Activated CD4-positive, alpha-beta memory T cell treated with anti-CD3 and anti-CD28 coated beads for 36 hours (primary cell): ENCODE measurements around the gene APOC3. TPM values are rescaled to one million over a fixed set of nuclear protein-coding genes. Genes with fewer than 3 reads are reported as not detected.
"Not testable (repeated sequence)": the region's sequence is repeated elsewhere in the genome, so short reads cannot be mapped to it uniquely, and the experiment has no call there.

Experiments
- CTCF ChIA-PET: fragments of 350-600 bp; sonication (Branson Sonifier 250); formaldehyde crosslinking; loops from one replicate; lab custom pipeline; 2021; ENCODE audit warnings: antibody characterized with exemption, inconsistent platforms; lab: Charles Lee
- POLR2A ChIA-PET: fragments of 350-600 bp; sonication (Branson Sonifier 250); formaldehyde crosslinking; loops from one replicate; lab custom pipeline; 2021; ENCODE audit warnings: antibody characterized with exemption; lab: Charles Lee
- DNase-seq: peaks from one replicate; pipeline ENCODE4 v3.0.0-alpha.2; 2020
- H3K27ac Mint-ChIP-seq: one replicate; pipeline ENCODE4 v1.8.0; 2021; ENCODE audit warnings: mixed read lengths
- H3K27me3 Mint-ChIP-seq: one replicate; pipeline ENCODE4 v1.8.0; 2021; ENCODE audit warnings: mixed read lengths
- H3K36me3 Mint-ChIP-seq: one replicate; pipeline ENCODE4 v1.8.0; 2021; ENCODE audit warnings: mixed read lengths
- H3K4me1 Mint-ChIP-seq: one replicate; pipeline ENCODE4 v1.8.0; 2021; ENCODE audit warnings: low read depth, mixed read lengths
- H3K4me3 Mint-ChIP-seq: one replicate; pipeline ENCODE4 v1.8.0; 2021; ENCODE audit warnings: mild to moderate bottlenecking, mixed read lengths
- H3K9me3 Mint-ChIP-seq: one replicate; pipeline ENCODE4 v1.8.0; 2021; ENCODE audit warnings: mixed read lengths
- intact Hi-C: fragments of 100-400 bp; cut with micrococcal nuclease; formaldehyde crosslinking; loops from one replicate; pipeline ENCODE4 v1.15.1; 2023
- total RNA-seq, 2 experiments: library from RNA; stranded (reverse); gene quantifications; one replicate each; pipeline ENCODE4 v1.2.3, GENCODE V29; 2021

Gene APOC3
- total RNA-seq, 2 experiments from 2014 or later = not detected

DNA sequence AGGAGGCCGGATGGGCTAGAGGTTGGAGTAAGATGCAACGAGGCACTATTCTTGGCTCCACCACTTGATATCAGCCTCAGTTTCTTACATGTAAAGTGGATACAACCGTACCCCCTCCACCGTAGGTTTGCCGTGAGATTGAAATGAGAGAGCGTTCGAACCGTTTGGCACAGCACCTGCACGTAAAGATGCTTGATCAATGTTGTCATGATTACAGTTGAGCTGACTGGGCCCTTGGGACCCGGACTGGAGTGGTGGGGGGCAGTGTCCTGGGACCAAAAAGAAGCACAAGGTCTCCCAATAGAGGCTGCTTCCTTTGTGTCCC, 3.7 kb downstream of the APOC3 start:
- H3K9me3 Mint-ChIP-seq = no peaks in the 10 kb centered on the region
- H3K4me3 Mint-ChIP-seq = no peak overlapping the region
- DNase-seq = no peak
- intact Hi-C loops = no loop called here
- no peaks in the 10 kb centered on the region for H3K27me3 Mint-ChIP-seq
- POLR2A ChIA-PET = interaction anchor here (0.7 kb wide), 1 partner anchor 115 kb away, joined by 3 read pairs; no protein-coding TSS in a partner anchor
- H3K27ac Mint-ChIP-seq = no peak overlapping the region
- H3K36me3 Mint-ChIP-seq = no peaks in the 10 kb centered on the region
- CTCF ChIA-PET = interaction anchor here (2.0 kb wide), 1 partner anchor 43 kb away, joined by 11 read pairs; the partner anchor contains the start of gene APOA5
- peaks cover 12% of the 10 kb centered on the region for H3K4me1 Mint-ChIP-seq

DNA sequence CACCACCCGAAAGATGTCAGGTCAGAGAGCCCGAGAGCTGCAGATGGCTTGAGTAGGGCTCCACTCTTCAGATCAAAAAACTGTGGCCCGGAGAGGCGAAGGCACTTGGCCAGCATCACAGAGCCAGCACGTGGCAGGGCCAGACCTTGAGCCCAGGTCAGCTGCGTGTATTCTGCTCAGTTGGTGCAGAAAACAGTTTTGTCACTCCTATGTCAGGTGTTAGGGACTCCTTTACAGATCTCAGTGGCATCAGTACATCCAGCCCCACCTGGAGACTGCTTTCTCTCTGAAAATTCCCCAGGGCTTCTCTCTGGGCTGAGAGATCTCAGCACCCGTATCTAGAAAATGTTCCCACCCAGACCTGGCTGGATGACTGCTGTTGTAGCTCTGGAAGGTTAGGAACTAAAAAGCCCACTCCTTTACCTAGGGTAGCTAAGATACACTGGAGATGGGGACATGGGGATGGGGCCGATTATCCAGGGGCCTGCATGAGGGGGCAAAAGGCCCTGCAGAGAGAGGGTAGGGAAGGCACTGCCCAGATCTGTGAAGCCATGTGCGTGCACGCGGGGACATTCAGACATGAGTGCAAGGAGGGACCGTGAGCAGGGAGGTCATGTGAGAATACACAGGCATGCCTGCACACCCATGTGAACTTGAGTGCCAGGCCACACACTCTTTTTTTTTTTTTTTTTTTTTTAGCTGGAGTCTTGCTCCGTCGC, 4.3 kb downstream of the APOC3 start:
- no peak for DNase-seq
- Mint-ChIP-seq H3K9me3 (no peaks in the 10 kb centered on the region), H3K27ac (no peak overlapping the region), H3K36me3 (no peaks in the 10 kb centered on the region), H3K4me3 (no peak overlapping the region), H3K4me1 (peaks cover 12% of the 10 kb centered on the region), H3K27me3 (no peaks in the 10 kb centered on the region)
- intact Hi-C loops = no loop called here
- POLR2A ChIA-PET = interaction anchor here (0.7 kb wide), 1 partner anchor 115 kb away, joined by 3 read pairs; no protein-coding TSS in a partner anchor
- CTCF ChIA-PET = interaction anchor here (2.0 kb wide), 1 partner anchor 43 kb away, joined by 11 read pairs; the partner anchor contains the start of gene APOA5

DNA sequence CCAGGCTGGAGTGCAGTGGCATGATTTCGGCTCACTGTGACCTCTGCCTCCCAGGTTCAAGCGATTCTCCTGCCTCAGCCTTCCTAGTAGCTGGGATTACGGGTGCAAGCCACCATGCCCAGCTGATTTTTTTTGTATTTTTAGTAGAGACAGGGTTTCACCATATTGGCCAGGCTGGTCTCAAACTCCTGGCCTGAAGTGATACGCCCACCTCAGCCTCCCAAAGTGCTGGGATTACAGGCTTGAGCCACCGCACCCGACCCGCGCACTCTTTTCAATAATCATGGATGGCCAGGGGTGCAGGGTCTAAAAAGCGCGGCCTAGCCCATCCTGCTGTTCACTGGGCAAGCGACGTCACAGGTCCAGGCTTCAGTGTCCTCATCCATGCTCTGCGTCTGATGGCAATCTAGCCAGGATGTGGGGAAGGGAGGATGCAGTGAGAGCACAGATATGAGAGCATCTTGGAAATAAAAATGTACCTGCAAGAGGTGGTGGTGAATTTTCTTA, 4.9 kb downstream of the APOC3 start:
- H3K4me1 Mint-ChIP-seq = peaks cover 12% of the 10 kb centered on the region
- H3K36me3 Mint-ChIP-seq, H3K4me3 Mint-ChIP-seq, DNase-seq, H3K9me3 Mint-ChIP-seq, H3K27ac Mint-ChIP-seq, H3K27me3 Mint-ChIP-seq, POLR2A ChIA-PET: not testable (repeated sequence)
- intact Hi-C loops = loop anchor here (5.0 kb wide), 1 partner anchor 102 kb away; no protein-coding TSS in a partner anchor
- CTCF ChIA-PET = interaction anchor here (2.3 to 3.4 kb wide), 2 partner anchors 44 to 92 kb away, joined by 14 to 187 read pairs; partner anchors contain the start of genes APOA5 and ZPR1

DNA sequence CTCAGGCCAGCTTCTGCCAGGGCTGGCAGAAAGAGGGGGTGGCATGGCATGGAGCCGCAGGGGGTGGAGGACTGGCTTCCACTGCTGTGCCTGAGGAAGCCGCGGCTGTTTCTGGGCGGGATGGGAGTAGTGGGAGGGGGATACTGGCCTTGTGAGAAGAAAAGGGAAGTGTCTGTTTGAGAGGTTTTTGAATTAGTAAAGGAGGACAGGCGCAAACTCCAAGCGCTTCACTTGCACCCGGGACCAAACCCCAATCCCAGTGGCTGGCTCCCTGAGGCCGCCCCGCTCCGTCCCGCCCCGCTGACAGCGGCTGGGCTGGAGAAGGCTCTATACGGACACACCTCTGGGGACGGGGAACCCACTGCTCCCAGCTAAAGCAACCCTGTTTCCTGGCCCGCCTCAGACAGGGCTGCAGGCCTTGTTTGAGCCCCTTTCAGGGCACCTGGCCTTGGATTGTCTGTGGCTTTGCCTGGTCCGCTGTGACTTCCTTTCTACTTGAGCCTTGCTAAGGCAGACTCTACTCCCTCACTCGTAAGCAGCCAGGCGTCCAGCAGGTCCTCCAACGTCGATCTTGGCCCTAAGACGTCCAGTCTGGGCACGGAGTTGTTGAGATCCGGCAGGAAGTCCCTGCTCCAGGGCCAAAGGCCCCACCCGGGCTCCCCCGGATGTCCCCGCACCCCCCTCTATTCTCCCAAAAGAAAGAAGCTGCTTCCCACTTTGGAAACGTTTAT, 5.5 kb downstream of the APOC3 start:
- no peak for DNase-seq
- ChIA-PET CTCF (interaction anchor here (0.7 to 3.4 kb wide), 48 partner anchors 9 to 397 kb away, joined by 3 to 187 read pairs (median 5); partner anchors contain the start of genes APOA4, APOA5, BUD13 and PAFAH1B2), POLR2A (interaction anchor here (0.5 to 2.0 kb wide), 10 partner anchors 16 to 309 kb away, joined by 3 to 9 read pairs (median 4); partner anchors contain the start of genes APOA5, PAFAH1B2 and ZPR1)
- intact Hi-C loops = loop anchor here (5.0 kb wide), 1 partner anchor 103 kb away; no protein-coding TSS in a partner anchor
- no peak overlapping the region for H3K27ac Mint-ChIP-seq
- no peaks in the 10 kb centered on the region for H3K36me3 Mint-ChIP-seq
- H3K4me1 Mint-ChIP-seq = peaks cover 12% of the 10 kb centered on the region
- no peaks in the 10 kb centered on the region for H3K27me3 Mint-ChIP-seq
- H3K9me3 Mint-ChIP-seq = no peaks in the 10 kb centered on the region
- peak overlapping the region; percentile 63 for H3K4me3 Mint-ChIP-seq

DNA sequence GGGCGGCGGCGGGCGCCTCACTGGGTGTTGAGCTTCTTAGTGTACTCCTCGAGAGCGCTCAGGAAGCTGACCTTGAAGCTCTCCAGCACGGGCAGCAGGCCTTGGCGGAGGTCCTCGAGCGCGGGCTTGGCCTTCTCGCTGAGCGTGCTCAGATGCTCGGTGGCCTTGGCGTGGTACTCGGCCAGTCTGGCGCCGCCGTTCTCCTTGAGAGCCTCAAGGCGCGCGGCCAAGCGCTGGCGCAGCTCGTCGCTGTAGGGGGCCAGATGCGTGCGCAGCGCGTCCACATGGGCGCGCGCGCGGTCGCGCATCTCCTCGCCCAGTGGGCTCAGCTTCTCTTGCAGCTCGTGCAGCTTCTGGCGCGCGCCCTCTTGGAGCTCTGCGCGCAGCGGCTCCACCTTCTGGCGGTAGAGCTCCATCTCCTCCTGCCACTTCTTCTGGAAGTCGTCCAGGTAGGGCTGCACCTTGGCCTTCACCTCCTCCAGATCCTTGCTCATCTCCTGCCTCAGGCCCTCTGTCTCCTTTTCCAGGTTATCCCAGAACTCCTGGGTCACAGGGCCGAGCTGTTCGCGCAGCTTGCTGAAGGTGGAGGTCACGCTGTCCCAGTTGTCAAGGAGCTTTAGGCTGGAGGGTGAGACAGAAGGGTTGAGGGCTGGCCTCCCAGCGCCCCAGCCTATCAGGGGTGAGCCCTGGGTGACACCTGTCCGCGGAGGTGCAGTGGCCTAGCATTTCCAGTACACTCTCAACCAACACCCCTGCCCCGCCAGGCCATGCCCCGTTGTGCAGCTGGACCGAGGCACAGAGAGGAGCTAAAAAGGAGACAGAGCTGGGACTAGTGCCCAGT, 6.3 kb downstream of the APOC3 start:
- Mint-ChIP-seq H3K4me3 (peak overlapping the region; percentile 63), H3K4me1 (peaks cover 12% of the 10 kb centered on the region), H3K27ac (no peak overlapping the region), H3K36me3 (no peaks in the 10 kb centered on the region), H3K9me3 (no peaks in the 10 kb centered on the region), H3K27me3 (no peaks in the 10 kb centered on the region)
- CTCF ChIA-PET = interaction anchor here (0.7 to 3.4 kb wide), 53 partner anchors 8 to 396 kb away, joined by 3 to 187 read pairs (median 4); partner anchors contain the start of genes APOA4, APOA5, BUD13 and PAFAH1B2
- POLR2A ChIA-PET = interaction anchor here (0.5 to 2.0 kb wide), 14 partner anchors 15 to 308 kb away, joined by 3 to 9 read pairs (median 4); partner anchors contain the start of genes APOA5, BUD13, PAFAH1B2 and ZPR1
- intact Hi-C loops = loop anchor here (1.0 to 5.0 kb wide), 2 partner anchors 45 to 104 kb away; partner anchors contain the start of gene APOA5
- peak; percentile 88 for DNase-seq

DNA sequence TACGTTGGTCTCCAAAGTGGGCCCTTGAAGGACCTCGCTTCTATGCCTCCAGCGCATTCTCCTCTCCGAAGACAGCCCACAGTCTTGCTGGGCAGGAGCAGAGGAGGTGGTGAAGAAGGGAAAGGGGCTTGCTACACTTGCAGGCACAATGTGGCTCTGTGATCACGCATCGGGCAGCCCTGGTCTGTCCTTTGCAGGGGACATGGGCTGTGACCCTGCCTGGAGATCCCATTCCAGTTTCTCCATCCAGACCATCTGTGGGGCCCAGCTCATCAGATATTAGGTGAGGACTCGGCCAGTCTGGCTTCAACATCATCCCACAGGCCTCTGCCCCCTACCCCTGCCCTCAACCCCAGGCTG, 6.9 kb downstream of the APOC3 start:
- CTCF ChIA-PET = interaction anchor here (0.7 to 3.4 kb wide), 34 partner anchors 9 to 395 kb away, joined by 3 to 187 read pairs (median 5); partner anchors contain the start of genes APOA4, APOA5, PCSK7 and SIK3
- intact Hi-C loops = loop anchor here (1.0 to 5.0 kb wide), 2 partner anchors 45 to 104 kb away; partner anchors contain the start of gene APOA5
- Mint-ChIP-seq H3K36me3 (no peaks in the 10 kb centered on the region), H3K4me3 (no peak overlapping the region), H3K9me3 (no peaks in the 10 kb centered on the region), H3K27me3 (no peaks in the 10 kb centered on the region), H3K4me1 (peaks cover 12% of the 10 kb centered on the region), H3K27ac (no peak overlapping the region)
- no peak for DNase-seq
- POLR2A ChIA-PET = interaction anchor here (0.8 to 2.0 kb wide), 9 partner anchors 16 to 263 kb away, joined by 3 to 9 read pairs (median 6); partner anchors contain the start of genes APOA5, BUD13 and ZPR1

DNA sequence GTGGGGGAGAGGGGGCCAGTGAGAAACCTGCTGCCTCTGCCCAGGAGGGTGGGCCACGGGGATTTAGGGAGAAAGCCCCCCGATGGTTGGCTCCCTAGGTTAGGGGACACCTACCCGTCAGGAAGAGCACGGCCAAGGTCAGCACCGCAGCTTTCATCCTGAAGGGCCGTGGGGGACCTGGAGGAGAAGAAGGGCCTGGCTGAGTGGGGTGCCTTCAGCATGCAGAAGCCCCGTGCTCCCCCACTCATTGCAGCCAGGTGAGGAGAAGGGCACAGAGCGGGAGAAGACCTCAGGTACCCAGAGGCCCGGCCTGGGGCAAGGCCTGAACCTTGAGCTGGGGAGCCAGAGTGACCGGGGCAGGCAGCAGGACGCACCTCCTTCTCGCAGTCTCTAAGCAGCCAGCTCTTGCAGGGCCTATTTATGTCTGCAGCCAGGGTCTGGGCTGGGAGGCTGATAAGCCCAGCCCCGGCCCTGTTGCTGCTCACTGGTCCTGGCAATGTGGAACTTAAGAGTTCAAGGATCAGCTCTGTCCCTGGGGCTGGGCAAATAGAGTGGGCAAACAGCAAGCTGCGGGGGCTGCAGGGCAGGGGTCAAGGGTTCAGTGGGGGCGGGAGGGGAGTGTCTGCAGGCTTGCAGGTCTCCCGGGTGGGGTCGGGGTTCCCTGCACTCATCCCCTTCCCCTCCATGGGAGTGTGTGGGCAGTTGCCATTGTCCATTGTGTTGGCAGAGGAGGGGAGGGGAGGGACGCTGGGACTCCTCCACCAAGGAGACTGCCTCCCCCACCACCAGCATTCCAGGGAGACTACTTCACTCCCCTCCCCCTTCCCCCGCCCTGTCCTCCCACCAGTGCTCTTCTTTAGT, 7.8 kb downstream of the APOC3 start, which contains the start of gene APOA1:
Gene APOA1, minus strand, starts transcription at position 392 of the 861 bp plus-strand sequence. Its CDS starts 235 bp downstream, at position 157.
- intact Hi-C loops = loop anchor here (5.0 kb wide), 1 partner anchor 105 kb away; no protein-coding TSS in a partner anchor
- Mint-ChIP-seq H3K27me3 (no peaks in the 10 kb centered on the region), H3K4me3 (no peak within 1 kb of the TSS), H3K4me1 (peaks cover 12% of the 10 kb centered on the region), H3K36me3 (no peaks in the 10 kb centered on the region), H3K9me3 (no peaks in the 10 kb centered on the region), H3K27ac (no peak within 1 kb of the TSS)
- DNase-seq = no peak
- ChIA-PET CTCF (interaction anchor here (0.6 to 3.4 kb wide), 11 partner anchors 11 to 344 kb away, joined by 3 to 187 read pairs (median 16); partner anchors contain the start of genes APOA5 and ZPR1), POLR2A (interaction anchor here (1.5 to 2.0 kb wide), 3 partner anchors 15 to 47 kb away, joined by 3 to 9 read pairs (median 7); partner anchors contain the start of gene APOA5)

DNA sequence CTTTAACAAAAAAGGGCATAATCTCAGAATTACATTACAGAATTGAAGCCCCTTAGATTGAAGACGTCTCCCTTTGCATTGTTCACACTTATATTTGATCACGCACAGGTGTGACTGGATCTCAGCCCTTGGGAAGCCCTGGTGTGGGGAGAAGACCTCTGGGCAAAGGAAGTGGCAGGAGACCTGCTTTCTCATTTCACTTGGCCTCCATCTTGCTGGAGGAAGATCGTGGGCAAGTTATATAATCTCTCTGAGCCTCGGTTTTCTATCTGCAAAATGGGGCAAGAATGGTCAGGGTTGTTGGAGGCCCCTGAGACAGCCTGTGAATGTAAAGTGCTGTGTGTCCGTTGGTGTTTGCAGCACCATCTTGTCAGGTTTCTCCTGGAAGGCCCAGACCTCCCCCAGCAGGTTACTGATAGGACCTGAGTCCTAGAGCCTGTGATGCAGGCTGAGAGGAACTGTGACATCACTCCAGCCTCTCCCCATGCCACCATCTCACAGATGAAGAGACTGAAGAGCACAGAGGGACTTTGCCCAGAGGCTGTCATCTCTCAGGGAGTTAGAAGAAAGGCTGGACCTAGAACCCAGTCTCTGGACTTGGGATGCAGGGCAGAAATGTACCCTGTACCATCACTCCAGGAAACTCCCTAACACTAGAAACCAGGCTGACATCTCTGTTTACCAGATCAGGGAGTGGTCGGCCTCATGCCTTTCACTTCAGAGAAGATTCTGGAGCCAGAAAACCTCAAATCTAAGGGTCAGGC, 8.8 kb downstream of the APOC3 start:
- H3K27me3 Mint-ChIP-seq = no peaks in the 10 kb centered on the region
- H3K4me1 Mint-ChIP-seq = peaks cover 12% of the 10 kb centered on the region
- no peak overlapping the region for H3K4me3 Mint-ChIP-seq
- H3K9me3 Mint-ChIP-seq = no peaks in the 10 kb centered on the region
- intact Hi-C loops = loop anchor here (5.0 kb wide), 1 partner anchor 106 kb away; no protein-coding TSS in a partner anchor
- no peak for DNase-seq
- CTCF ChIA-PET = interaction anchor here (1.2 kb wide), 1 partner anchor 13 kb away, joined by 4 read pairs; no protein-coding TSS in a partner anchor
- POLR2A ChIA-PET = no interaction called here
- peaks cover 3% of the 10 kb centered on the region for H3K36me3 Mint-ChIP-seq
- no peak overlapping the region for H3K27ac Mint-ChIP-seq

DNA sequence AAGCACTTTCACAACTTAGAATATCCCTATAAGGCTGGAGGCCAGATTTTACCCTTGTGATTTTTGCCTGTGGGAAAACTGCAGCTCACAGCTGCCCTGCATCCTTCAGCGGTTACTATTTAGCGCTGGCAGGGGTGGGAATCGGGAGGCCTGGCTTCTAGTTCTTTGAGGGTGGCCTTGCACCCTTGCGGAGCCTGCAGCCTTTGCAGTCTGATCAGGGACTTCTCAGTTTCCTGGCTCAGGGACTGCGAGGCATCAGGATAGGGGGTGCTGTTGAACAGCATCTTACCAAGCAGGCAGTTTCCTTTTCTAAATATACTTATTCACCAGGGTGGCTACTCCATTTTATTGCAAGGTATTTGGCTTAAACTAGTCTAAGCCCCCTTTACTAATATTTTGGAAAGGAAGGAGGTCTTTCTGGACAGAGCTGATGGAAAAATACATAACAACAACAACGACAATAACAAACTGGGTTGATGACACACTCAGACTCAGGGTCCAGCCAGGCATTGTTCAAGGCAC, 10.6 kb downstream of the APOC3 start:
- Mint-ChIP-seq H3K9me3 (no peaks in the 10 kb centered on the region), H3K27me3 (no peaks in the 10 kb centered on the region), H3K27ac (no peak overlapping the region), H3K36me3 (peaks cover 13% of the 10 kb centered on the region), H3K4me3 (no peak overlapping the region), H3K4me1 (peaks cover 8% of the 10 kb centered on the region)
- ChIA-PET CTCF (interaction anchor here (0.7 to 1.1 kb wide), 2 partner anchors 17 to 49 kb away, joined by 3 to 4 read pairs; partner anchors contain the start of genes APOA4 and APOA5), POLR2A (interaction anchor here (1.1 kb wide), 1 partner anchor 67 kb away, joined by 3 read pairs; the partner anchor contains the start of gene BUD13)
- intact Hi-C loops = no loop called here
- DNase-seq = peak; percentile 26
